Sigmoid colon (tissue), 4 donors: ENCODE results near the gene BRD4.

Experiments used
- EP300 ChIP-seq, 4 donors: sonication (generic); formaldehyde crosslinking; IDR thresholded peaks; one replicate each; pipeline ENCODE4 v1.6.1; 2017; ENCODE audit warnings: antibody characterized with exemption in 4 of 4
- POLR2AphosphoS5 ChIP-seq, 4 donors: sonication (generic); formaldehyde crosslinking; IDR thresholded peaks; one replicate each; pipeline ENCODE4 v1.6.1; 2017; ENCODE audit warnings: antibody characterized with exemption in 4 of 4
- TF ChIP-seq, protein P1 (sequence below), 4 experiments: fragments of 450-650 bp in 3 of 4; fragments of 200-600 bp in 1 of 4; IDR thresholded peaks; one replicate each; pipeline ENCODE4 v1.5.1; 2016 to 2019; ENCODE audit warnings: antibody characterized with exemption in 4 of 4, mild to moderate bottlenecking in 3 of 4, moderate library complexity in 2 of 4

DNA sequence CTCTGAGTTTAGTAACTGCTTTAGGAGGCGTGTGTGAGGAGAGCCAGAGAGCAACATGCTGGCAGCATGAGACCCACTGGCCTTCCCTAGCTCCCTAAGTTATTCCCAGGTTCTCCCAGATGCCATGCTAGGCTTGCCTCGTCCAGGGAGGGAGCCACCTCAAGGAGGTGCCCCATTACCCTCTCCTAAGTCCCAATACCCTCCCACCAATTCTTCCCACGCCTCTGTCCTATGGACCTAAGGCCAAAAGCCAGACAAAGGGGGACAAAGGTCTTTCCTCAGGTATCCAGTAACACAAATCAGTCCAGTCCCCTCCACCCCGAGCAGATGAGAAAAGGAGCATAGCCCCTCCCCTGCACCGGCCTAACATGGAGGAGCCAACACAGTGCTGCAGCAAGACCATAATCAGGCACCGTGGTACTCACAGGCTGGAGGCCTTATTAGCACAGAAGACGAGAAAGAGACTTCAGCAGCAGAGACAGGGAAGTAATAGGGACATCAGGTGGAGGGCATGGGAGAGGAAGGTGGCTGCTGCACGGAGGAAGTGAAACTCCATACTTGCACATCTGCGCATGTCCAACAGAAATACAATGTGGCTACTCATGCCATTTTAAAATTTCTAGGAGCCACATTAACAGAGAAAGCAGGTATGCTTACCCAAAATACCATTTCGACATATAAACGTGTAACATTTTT lies 46.3 kb downstream of the BRD4 start:
- no peak for TF ChIP-seq POLR2AphosphoS5 (IDR thresholded peaks at IDR 0.05)
- TF ChIP-seq, protein P1, sequence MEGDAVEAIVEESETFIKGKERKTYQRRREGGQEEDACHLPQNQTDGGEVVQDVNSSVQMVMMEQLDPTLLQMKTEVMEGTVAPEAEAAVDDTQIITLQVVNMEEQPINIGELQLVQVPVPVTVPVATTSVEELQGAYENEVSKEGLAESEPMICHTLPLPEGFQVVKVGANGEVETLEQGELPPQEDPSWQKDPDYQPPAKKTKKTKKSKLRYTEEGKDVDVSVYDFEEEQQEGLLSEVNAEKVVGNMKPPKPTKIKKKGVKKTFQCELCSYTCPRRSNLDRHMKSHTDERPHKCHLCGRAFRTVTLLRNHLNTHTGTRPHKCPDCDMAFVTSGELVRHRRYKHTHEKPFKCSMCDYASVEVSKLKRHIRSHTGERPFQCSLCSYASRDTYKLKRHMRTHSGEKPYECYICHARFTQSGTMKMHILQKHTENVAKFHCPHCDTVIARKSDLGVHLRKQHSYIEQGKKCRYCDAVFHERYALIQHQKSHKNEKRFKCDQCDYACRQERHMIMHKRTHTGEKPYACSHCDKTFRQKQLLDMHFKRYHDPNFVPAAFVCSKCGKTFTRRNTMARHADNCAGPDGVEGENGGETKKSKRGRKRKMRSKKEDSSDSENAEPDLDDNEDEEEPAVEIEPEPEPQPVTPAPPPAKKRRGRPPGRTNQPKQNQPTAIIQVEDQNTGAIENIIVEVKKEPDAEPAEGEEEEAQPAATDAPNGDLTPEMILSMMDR (IDR thresholded peaks at IDR 0.05) = no peak
- TF ChIP-seq EP300 (IDR thresholded peaks at IDR 0.05) = no peak
